NCI-H1092 (cell line): ENCODE data around the gene CRHBP.
"Not testable (repeated sequence)": the region's sequence is repeated elsewhere in the genome, so short reads cannot be mapped to it uniquely, and the experiment has no call there.

Experiments used
- DNase-seq: peaks from one replicate; lab custom pipeline; 2025; lab: John Stamatoyannopoulos, UW

The CRHBP gene

GRCh38 chr5:76952795-76953536 lies at the start of gene CRHBP:
CRHBP (plus strand) TSS chr5:76953045; CDS start chr5:76953135, 90 bp downstream.
- no peak for DNase-seq

- no peak for DNase-seq
These were observed 44.7 kb upstream of the CRHBP start for GRCh38 chr5:76908166-76908565.

GRCh38 chr5:76910344-76910933 lies 42.4 kb upstream of the CRHBP start:
- not testable (repeated sequence) for DNase-seq

GRCh38 chr5:76914671-76915070 lies 38.2 kb upstream of the CRHBP start:
- DNase-seq = not testable (repeated sequence)

DNA sequence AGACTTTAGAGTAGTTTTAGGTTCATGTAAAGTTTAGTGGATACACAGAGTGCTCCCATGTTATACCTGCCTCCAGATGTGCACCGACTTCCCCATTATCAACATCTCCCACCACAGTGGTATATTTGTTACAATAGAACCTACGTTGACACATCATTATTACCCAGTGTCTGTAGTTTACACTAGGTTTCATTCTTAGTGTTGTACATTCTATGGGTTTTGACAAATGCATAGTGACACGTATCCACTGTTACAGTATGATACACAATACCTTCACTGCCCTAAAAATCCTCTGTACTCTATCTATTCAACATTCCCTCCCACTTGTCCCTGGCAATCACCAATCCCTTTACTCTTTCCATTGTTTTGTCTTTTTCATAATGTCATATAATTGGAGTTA lies 34.3 kb upstream of the CRHBP start:
- no peak for DNase-seq

- DNase-seq = no peak
These were observed 32.4 kb upstream of the CRHBP start for GRCh38 chr5:76920491-76920890.

GRCh38 chr5:76926329-76927105 lies 26.3 kb upstream of the CRHBP start:
- DNase-seq = no peak

DNA sequence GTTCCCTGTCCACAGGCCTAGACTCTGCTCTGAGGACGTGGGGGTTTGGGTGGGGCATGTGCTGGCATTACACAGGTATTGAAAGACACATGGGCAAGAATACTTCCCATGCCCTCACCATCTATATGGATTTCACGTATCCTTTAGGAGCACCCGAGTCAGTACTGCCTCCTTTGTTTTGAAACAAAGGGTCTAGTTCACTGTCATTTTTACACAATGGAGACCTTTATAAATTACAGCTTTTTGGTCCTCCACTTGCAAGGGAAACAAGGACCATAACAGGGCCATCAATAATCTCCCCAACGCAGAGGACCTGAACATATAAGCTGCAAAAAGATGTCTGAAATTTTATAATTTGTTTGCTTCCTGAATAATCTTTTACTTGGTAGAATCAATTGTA lies 24.9 kb upstream of the CRHBP start:
- DNase-seq = no peak

- no peak for DNase-seq
These were observed 22.8 kb upstream of the CRHBP start for GRCh38 chr5:76930083-76930482.

GRCh38 chr5:76938177-76938576 lies 14.7 kb upstream of the CRHBP start:
- DNase-seq = no peak

- DNase-seq = no peak
These were observed 11.8 kb upstream of the CRHBP start for GRCh38 chr5:76941000-76941399.

- no peak for DNase-seq
These were observed 11.4 kb upstream of the CRHBP start for GRCh38 chr5:76941442-76941841.

DNA sequence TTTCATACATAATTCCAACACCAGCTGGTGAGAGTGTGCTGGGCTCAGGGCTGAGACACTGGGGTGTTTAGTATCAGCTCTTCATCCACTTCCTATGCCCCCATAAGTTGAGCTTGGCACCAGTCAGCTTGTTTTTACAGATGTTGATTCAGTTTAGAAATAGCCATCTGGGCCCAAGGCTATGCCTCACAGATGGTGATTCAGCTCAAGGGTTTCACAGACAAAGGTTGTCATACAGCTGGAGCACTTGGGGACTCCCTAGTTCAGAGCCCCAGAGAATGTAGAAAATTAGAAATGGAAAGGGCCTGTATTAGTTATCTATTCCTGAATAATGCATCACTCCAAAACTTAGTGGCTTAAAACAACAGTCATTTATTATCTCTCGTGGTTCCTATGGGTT lies 10.3 kb upstream of the CRHBP start:
- no peak for DNase-seq

DNA sequence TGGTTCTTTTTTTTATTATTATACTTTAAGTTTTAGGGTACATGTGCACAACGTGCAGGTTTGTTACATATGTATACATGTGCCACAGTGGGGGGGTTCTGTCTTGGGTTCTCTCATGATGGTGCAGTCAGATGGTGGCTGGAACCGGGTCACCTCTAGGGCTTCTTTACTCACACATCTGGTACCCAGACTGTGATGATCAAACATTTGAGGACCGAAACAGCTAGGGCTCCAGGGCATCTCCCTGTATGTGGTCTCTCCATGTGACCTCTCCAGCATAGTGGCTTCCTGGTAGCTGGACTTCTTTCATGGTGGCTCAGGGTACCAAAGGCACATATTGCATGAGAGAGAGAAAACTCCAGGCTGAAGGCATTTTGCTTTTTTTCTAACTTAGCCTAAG lies 9.8 kb upstream of the CRHBP start:
- DNase-seq = no peak

GRCh38 chr5:76944638-76945037 lies 8.2 kb upstream of the CRHBP start:
- no peak for DNase-seq

- DNase-seq = not testable (repeated sequence)
These were observed 7.6 kb upstream of the CRHBP start for GRCh38 chr5:76945238-76945637.

DNA sequence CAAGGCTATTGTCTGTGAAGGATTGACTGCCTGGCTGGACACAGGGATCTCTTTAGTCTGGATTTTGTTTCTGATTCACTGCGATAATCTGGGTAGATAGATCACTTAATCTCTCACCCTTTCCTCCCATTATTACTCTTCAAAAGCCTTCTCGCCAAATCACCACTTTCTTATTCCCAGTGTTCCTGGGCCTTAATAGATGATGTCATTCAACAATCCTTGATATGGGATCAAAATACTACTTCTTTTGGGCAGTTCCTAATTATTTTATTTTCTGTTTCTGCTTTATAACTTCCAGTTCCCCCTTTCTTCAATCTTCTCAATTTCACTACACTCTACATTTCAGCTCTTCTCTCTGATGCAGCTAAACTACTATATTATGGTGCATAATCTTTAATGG lies 6.8 kb upstream of the CRHBP start:
- no peak for DNase-seq

- DNase-seq = no peak
These were observed 5.8 kb upstream of the CRHBP start for GRCh38 chr5:76947082-76947503.

GRCh38 chr5:76953551-76954382 lies 922 bp downstream of the CRHBP start:
- no peak for DNase-seq

DNA sequence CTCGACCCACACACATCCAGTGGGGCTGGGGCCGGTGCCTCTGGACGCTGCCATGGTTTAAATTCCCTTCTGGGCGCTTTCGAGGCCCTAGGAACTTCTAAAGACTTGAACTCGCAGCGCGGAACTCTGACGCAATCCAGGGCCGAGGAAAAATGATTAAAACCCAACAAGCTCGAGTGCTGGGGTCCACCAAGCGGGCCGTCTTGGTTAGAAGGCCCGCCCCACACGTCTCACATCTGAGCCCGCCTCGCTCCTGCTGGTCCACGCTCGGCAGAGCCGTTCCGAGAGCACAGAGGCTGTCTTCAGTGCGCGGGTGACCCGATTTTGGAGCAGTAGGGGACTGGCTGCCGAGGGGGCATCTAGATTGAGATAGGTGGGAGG lies 1.5 kb downstream of the CRHBP start:
- DNase-seq = no peak

- DNase-seq = no peak
These were observed 3.2 kb downstream of the CRHBP start for GRCh38 chr5:76956033-76956432.
